Measurements from ENCODE around the gene CTNNBL1. TPM values are rescaled to one million over a fixed set of nuclear protein-coding genes. Genes with fewer than 3 reads are reported as not detected.

CTNNBL1 gene
- total RNA-seq, 1 donor from 2014 or later, result 58.0 TPM

DNA sequence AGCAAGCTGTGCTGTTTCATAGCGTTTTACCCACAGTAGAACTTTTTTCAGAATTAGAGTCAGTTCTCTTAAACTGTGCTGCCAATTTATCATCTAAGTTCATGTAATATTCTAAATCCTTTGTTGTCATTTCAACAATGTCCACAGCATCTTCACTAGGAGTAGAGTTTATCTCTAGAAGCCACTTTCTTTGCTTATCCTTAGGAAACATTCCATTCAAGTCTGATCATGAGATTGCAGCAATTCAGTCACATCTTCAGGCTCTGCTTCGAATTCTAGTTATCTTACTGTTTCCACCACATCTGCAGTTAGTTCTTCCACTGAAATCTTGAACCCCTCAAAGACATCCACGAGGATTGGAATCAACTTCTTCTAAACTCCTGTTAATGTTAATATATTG is 12.5 kb downstream of the CTNNBL1 start:
- Mint-ChIP-seq H3K4me1 (ENCODE audit: low read depth, unreplicated experiment) (no peaks in the 10 kb centered on the region), H3K27me3 (ENCODE audit: unreplicated experiment) (no peaks in the 10 kb centered on the region), H3K4me3 (ENCODE audit: unreplicated experiment) (no peak overlapping the region), H3K27ac (ENCODE audit: unreplicated experiment) (no peak overlapping the region), H3K9me3 (ENCODE audit: unreplicated experiment) (peaks cover 2% of the 10 kb centered on the region), H3K36me3 (ENCODE audit: unreplicated experiment) (peaks cover 22% of the 10 kb centered on the region)
- TF ChIP-seq, protein P1, sequence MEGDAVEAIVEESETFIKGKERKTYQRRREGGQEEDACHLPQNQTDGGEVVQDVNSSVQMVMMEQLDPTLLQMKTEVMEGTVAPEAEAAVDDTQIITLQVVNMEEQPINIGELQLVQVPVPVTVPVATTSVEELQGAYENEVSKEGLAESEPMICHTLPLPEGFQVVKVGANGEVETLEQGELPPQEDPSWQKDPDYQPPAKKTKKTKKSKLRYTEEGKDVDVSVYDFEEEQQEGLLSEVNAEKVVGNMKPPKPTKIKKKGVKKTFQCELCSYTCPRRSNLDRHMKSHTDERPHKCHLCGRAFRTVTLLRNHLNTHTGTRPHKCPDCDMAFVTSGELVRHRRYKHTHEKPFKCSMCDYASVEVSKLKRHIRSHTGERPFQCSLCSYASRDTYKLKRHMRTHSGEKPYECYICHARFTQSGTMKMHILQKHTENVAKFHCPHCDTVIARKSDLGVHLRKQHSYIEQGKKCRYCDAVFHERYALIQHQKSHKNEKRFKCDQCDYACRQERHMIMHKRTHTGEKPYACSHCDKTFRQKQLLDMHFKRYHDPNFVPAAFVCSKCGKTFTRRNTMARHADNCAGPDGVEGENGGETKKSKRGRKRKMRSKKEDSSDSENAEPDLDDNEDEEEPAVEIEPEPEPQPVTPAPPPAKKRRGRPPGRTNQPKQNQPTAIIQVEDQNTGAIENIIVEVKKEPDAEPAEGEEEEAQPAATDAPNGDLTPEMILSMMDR (IDR thresholded peaks at IDR 0.05; ENCODE audit: partially characterized antibody, unreplicated experiment), result no peak
- no peak for DNase-seq

DNA sequence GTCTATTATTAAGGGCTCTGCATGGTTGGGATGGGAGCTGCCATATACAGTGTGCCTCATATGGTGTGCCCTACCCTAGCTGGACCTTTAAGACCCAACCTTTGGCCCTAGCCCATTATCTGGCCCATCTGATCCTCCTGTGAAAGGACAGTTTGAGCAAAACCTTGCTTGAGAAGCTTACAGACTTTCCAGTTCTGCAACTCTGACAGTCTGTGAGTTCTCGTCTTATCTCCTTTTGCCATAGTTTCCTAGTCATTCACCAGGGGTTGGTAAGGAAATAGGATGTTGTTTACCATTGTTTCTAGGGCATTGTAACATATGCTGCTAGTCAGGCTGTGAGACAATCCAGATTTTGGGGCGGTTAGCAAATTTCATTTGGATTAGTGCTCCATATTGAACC is 17.2 kb downstream of the CTNNBL1 start:
- peaks cover 4% of the 10 kb centered on the region for H3K9me3 Mint-ChIP-seq (ENCODE audit: unreplicated experiment)
- DNase-seq, result no peak

DNA sequence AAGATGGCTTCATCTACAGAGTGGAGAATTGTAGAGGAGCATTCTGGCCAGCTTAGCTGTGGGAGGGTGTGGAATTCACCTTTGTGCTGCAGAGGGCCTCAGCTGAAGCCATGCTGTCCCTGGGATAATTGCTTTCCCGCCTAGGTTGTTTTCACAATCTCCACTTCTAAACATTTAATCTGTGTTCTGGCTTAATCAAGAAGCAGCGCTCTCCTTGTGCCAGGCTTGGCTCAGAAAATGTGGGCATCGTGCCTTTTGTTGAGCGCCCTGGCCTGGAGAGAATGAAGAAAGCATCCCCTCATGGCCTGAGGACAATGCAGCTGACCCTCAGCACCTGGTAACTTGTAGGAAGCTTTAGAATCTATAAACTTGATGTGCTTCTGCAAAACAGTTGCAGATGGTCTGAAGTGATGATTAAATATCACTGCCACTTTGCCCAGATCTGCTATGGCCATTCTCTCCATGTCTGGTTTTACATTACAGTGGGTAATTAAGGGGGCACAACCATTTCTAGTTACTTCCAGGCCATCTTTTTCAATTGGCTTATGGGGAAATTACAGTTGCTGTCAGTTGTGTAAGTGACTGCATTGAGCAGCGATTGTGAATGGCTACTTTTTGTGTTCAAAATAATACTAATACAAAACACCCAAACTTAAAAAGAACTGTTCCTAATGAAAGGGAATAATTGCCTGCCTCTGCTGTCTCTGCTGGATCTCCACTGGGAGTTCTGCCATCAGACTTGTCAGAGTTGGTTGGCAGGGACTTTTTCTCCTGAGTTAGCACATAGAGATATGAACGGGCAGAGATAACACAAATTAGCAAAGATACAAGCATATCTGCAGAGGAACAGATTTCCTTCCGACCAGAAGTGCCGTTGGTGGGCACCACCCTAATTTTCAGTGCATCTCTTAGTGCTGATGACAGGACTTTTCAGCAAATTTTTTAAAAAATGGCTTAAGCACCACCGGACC is 18.4 kb downstream of the CTNNBL1 start:
- TF ChIP-seq, protein P1 (IDR thresholded peaks at IDR 0.05; ENCODE audit: partially characterized antibody, unreplicated experiment), result no peak
- peaks cover 18% of the 10 kb centered on the region for H3K4me1 Mint-ChIP-seq (ENCODE audit: low read depth, unreplicated experiment)
- peak overlapping the region; percentile 3 for H3K27ac Mint-ChIP-seq (ENCODE audit: unreplicated experiment)
- peaks cover 2% of the 10 kb centered on the region for H3K9me3 Mint-ChIP-seq (ENCODE audit: unreplicated experiment)
- H3K4me3 Mint-ChIP-seq (ENCODE audit: unreplicated experiment), result no peak overlapping the region
- no peak for DNase-seq
- no peaks in the 10 kb centered on the region for H3K27me3 Mint-ChIP-seq (ENCODE audit: unreplicated experiment)
- peaks cover 11% of the 10 kb centered on the region for H3K36me3 Mint-ChIP-seq (ENCODE audit: unreplicated experiment)

More for the DNA sequence above, 17.2 kb downstream of the CTNNBL1 start:
- Mint-ChIP-seq H3K4me1 (ENCODE audit: low read depth, unreplicated experiment) (peaks cover 18% of the 10 kb centered on the region), H3K27me3 (ENCODE audit: unreplicated experiment) (no peaks in the 10 kb centered on the region), H3K36me3 (ENCODE audit: unreplicated experiment) (peaks cover 21% of the 10 kb centered on the region), H3K27ac (ENCODE audit: unreplicated experiment) (no peak overlapping the region), H3K4me3 (ENCODE audit: unreplicated experiment) (no peak overlapping the region)
- TF ChIP-seq, protein P1 (IDR thresholded peaks at IDR 0.05; ENCODE audit: partially characterized antibody, unreplicated experiment), result no peak

DNA sequence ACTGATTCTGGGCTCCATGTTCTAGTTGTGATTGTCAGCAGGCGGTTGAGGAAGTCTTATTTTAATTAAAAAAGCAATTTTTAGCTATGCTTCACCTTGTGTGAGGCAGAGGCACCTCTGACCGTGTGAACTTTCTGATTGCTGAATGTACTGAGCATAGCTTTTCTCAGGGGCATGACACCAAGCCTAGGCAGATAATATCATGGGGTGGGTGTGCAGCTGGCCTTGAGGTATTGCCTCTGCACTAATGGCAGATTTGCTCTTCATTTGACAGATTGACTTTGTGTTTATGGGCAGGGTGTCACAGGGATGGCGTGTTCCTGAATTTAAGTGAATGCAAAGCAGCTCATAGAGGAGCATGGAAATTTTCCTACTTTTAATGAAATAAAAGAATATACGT is 19.6 kb downstream of the CTNNBL1 start:
- Mint-ChIP-seq H3K4me1 (ENCODE audit: low read depth, unreplicated experiment) (peaks cover 18% of the 10 kb centered on the region), H3K27me3 (ENCODE audit: unreplicated experiment) (no peaks in the 10 kb centered on the region), H3K36me3 (ENCODE audit: unreplicated experiment) (peaks cover 6% of the 10 kb centered on the region), H3K27ac (ENCODE audit: unreplicated experiment) (no peak overlapping the region), H3K4me3 (ENCODE audit: unreplicated experiment) (no peak overlapping the region), H3K9me3 (ENCODE audit: unreplicated experiment) (peaks cover 4% of the 10 kb centered on the region)
- no peak for DNase-seq
- TF ChIP-seq, protein P1 (IDR thresholded peaks at IDR 0.05; ENCODE audit: partially characterized antibody, unreplicated experiment), result no peak

Data from glutamatergic neuron (in vitro differentiated cells).